Neural progenitor cell (in vitro differentiated cells): ENCODE data around the gene INPP4B. TPM values are rescaled to one million over a fixed set of nuclear protein-coding genes. Genes with fewer than 3 reads are reported as not detected.
A peak's percentile ranks its signal among the peaks of the same experiment; 100 is the strongest.

ENCODE experiments used
- DNase-seq: peaks from one replicate; pipeline ENCODE4 v3.0.0-alpha.2; 2016; ENCODE audit warnings: low spot score
- H2AFZ ChIP-seq: fragments of 200-600 bp; sonication (generic); replicated peaks from 2 replicates; pipeline ENCODE4 v1.6.1; 2016; ENCODE audit warnings: antibody characterized with exemption
- H3F3A ChIP-seq: fragments of 200-600 bp; sonication (generic); 2 replicates; pipeline ENCODE4 v1.6.1; 2016; ENCODE audit warnings: antibody characterized with exemption, low read depth
- H3K27ac ChIP-seq: fragments of 200-600 bp; sonication (generic); 2 replicates; pipeline ENCODE4 v1.5.1; 2016; ENCODE audit warnings: mild to moderate bottlenecking
- H3K27me3 ChIP-seq: fragments of 200-600 bp; sonication (generic); 2 replicates; pipeline ENCODE4 v1.6.1; 2016; ENCODE audit warnings: mild to moderate bottlenecking, moderate library complexity
- H3K36me3 ChIP-seq: fragments of 200-600 bp; sonication (generic); 2 replicates; pipeline ENCODE4 v1.5.1; 2016
- H3K4me1 ChIP-seq: fragments of 200-600 bp; sonication (generic); 2 replicates; pipeline ENCODE4 v1.6.1; 2016; ENCODE audit warnings: mixed run types
- H3K4me2 ChIP-seq: fragments of 200-600 bp; sonication (generic); 2 replicates; pipeline ENCODE4 v1.6.1; 2016
- H3K4me3 ChIP-seq: fragments of 200-600 bp; sonication (generic); 2 replicates; pipeline ENCODE4 v1.5.1; 2016
- H3K79me2 ChIP-seq: fragments of 200-600 bp; sonication (generic); 2 replicates; pipeline ENCODE4 v1.6.1; 2016; ENCODE audit warnings: low read depth
- H3K9ac ChIP-seq: fragments of 200-600 bp; sonication (generic); 2 replicates; pipeline ENCODE4 v1.6.1; 2016
- H3K9me3 ChIP-seq: fragments of 200-600 bp; sonication (generic); 2 replicates; pipeline ENCODE4 v1.5.1; 2016; ENCODE audit warnings: low read depth
- H4K20me1 ChIP-seq: fragments of 200-600 bp; sonication (generic); 2 replicates; pipeline ENCODE4 v1.6.1; 2016; ENCODE audit warnings: low read depth
- H3K27ac Mint-ChIP-seq: 3 replicates; pipeline ENCODE4 v1.8.0; 2021; ENCODE audit warnings: mixed read lengths
- H3K27me3 Mint-ChIP-seq: 2 replicates; pipeline ENCODE4 v1.8.0; 2022; ENCODE audit warnings: low read depth, mild to moderate bottlenecking, inconsistent platforms, moderate library complexity, mixed read lengths; ENCODE audit not compliant: insufficient read depth
- H3K36me3 Mint-ChIP-seq: 3 replicates; pipeline ENCODE4 v1.8.0; 2021; ENCODE audit warnings: mixed read lengths
- H3K4me1 Mint-ChIP-seq: 3 replicates; pipeline ENCODE4 v1.8.0; 2021; ENCODE audit warnings: mixed read lengths
- H3K4me3 Mint-ChIP-seq: 3 replicates; pipeline ENCODE4 v1.8.0; 2021; ENCODE audit warnings: mild to moderate bottlenecking, moderate library complexity, mixed read lengths
- H3K9me3 Mint-ChIP-seq: 3 replicates; pipeline ENCODE4 v1.8.0; 2020; ENCODE audit warnings: mixed read lengths
- EZH2 ChIP-seq: fragments of 200-600 bp; sonication (generic); IDR thresholded peaks from 2 replicates; pipeline ENCODE4 v1.6.1; 2017; ENCODE audit warnings: antibody characterized with exemption, mild to moderate bottlenecking, moderate library complexity
- EZH2phosphoT487 ChIP-seq: fragments of 200-600 bp; sonication (generic); IDR thresholded peaks from 2 replicates; pipeline ENCODE4 v1.6.1; 2017; ENCODE audit warnings: antibody characterized with exemption
- total RNA-seq: library from RNA; depleted of rRNA; stranded (reverse); fragments of >200 nt; gene quantifications from 2 replicates; pipeline ENCODE4 v1.2.3, GENCODE V29; 2015; ENCODE audit warnings: low replicate concordance
- TF ChIP-seq, protein P1 (sequence below): fragments of 200-600 bp; sonication (generic); IDR thresholded peaks from 2 replicates; pipeline ENCODE4 v1.5.1; 2017; ENCODE audit warnings: antibody characterized with exemption, mild to moderate bottlenecking

The INPP4B gene
- total RNA-seq, 1 donor from 2014 or later = 1.3 TPM

DNA sequence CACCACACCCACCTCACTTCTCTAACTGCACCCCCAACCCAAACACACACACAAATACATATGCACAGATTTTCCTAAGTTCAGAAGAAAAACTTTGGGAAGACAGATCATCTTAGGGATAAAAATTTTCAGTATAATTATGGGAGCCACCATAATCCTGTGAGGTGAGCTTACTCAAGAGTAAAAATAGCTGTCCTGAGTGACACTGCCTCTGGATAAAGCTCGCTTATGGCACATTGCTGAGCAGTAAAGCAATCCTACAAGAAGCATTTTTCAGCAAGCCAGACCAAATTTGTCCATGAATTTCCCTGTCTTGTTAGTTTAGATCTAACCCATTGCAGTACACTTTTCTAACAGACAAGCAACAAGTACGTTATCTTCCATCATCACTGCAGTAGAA lies 83.8 kb downstream of the INPP4B start:
- Histone ChIP-seq H2AFZ (no peak overlapping the region), H3K9me3 (no peaks in the 10 kb centered on the region), H3K4me3 (no peak overlapping the region), H3K36me3 (no peaks in the 10 kb centered on the region), H3K27me3 (no peaks in the 10 kb centered on the region), H3K79me2 (no peaks in the 10 kb centered on the region), H4K20me1 (no peaks in the 10 kb centered on the region), H3K4me2 (no peak overlapping the region), H3F3A (no peaks in the 10 kb centered on the region), H3K27ac (no peak overlapping the region), H3K9ac (no peak overlapping the region), H3K4me1 (no peaks in the 10 kb centered on the region)
- Mint-ChIP-seq H3K27ac (no peak overlapping the region), H3K4me3 (no peak overlapping the region), H3K9me3 (no peaks in the 10 kb centered on the region), H3K27me3 (no peaks in the 10 kb centered on the region), H3K36me3 (no peaks in the 10 kb centered on the region), H3K4me1 (peaks cover 3% of the 10 kb centered on the region)
- TF ChIP-seq EZH2phosphoT487 = no peak
- TF ChIP-seq, protein P1, sequence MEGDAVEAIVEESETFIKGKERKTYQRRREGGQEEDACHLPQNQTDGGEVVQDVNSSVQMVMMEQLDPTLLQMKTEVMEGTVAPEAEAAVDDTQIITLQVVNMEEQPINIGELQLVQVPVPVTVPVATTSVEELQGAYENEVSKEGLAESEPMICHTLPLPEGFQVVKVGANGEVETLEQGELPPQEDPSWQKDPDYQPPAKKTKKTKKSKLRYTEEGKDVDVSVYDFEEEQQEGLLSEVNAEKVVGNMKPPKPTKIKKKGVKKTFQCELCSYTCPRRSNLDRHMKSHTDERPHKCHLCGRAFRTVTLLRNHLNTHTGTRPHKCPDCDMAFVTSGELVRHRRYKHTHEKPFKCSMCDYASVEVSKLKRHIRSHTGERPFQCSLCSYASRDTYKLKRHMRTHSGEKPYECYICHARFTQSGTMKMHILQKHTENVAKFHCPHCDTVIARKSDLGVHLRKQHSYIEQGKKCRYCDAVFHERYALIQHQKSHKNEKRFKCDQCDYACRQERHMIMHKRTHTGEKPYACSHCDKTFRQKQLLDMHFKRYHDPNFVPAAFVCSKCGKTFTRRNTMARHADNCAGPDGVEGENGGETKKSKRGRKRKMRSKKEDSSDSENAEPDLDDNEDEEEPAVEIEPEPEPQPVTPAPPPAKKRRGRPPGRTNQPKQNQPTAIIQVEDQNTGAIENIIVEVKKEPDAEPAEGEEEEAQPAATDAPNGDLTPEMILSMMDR = no peak
- TF ChIP-seq EZH2 = no peak
- DNase-seq = no peak

DNA sequence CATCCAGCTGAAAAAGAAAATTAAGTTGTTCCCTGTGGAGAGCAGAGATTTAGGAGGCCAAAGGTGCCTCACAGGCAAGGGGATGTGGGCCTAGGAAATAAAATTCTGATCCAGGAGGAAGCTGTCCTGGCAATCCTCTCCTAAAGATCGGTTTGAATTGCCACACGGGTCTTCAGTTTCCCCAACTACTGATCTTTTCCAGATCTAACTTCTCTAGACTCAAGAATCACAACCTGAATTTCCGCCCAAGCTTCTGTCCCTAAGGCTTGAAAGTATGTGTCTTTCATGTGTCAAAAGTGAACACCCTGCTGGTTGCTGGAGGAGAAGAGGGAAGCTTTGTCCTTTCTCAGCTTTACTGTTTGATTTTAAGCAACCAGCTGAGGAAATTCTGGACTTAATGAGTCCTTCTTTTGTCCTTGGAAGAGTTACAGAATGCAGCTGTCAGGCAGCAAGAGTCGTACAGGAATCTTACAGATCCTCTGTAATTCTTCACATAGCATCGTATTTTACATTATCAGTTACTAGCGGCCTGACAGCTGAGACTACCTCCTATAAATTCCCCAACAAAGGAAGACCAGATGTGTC lies 93.8 kb downstream of the INPP4B start:
- Histone ChIP-seq H3K9ac (no peak overlapping the region), H3K9me3 (no peaks in the 10 kb centered on the region), H3K4me1 (peaks cover 17% of the 10 kb centered on the region), H3K4me2 (peak overlapping the region; percentile 56), H3K4me3 (peak overlapping the region; percentile 11), H4K20me1 (no peaks in the 10 kb centered on the region), H3K79me2 (no peaks in the 10 kb centered on the region), H3K36me3 (no peaks in the 10 kb centered on the region), H3K27ac (peak overlapping the region; percentile 90), H3F3A (peaks cover 10% of the 10 kb centered on the region), H3K27me3 (no peaks in the 10 kb centered on the region), H2AFZ (peak overlapping the region; percentile 53)
- peak overlapping the region; percentile 73 for H3K27ac Mint-ChIP-seq
- H3K4me3 Mint-ChIP-seq = no peak overlapping the region
- DNase-seq = peak; percentile 53
- H3K9me3 Mint-ChIP-seq = peaks cover 2% of the 10 kb centered on the region
- TF ChIP-seq EZH2 (no peak), EZH2phosphoT487 (no peak)
- TF ChIP-seq, protein P1 = no peak
- no peaks in the 10 kb centered on the region for H3K36me3 Mint-ChIP-seq
- H3K4me1 Mint-ChIP-seq = peaks cover 36% of the 10 kb centered on the region
- no peaks in the 10 kb centered on the region for H3K27me3 Mint-ChIP-seq

DNA sequence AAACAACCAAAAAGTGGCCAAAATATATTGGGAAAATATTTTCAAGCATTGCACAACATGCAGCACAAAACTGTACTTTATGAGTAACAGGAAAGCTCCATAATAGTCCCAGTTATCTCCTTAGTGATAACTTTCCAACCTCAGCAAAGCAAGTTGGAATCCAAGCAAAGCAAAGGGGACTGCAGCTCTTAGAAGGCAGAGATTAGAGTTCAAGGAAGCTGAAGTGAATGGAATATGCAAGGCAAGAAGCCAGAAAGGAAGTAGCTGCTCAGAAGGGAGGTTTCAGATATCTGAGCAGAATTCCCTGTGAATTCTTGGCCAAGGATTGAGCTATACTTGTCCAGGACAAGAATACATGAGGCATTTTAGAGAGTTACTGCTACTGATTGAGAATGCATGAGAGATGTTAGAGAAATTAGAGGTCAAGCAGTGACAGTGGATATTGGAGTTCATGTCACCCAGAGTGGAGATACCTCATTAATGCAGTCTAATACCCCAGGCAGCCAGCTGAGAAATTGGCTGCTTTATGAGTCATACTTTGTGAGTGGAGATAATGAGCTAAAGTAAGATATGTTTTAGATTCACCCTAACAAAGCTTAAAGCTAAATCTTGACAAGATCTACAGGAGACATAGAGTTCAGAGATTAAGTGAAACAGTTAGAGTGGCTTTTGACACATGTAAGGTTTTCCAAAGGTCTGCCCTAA lies 102.8 kb downstream of the INPP4B start:
- H3K9ac ChIP-seq = no peak overlapping the region
- no peak overlapping the region for H3K4me2 ChIP-seq
- no peak overlapping the region for H3K27ac ChIP-seq
- no peak for TF ChIP-seq EZH2
- TF ChIP-seq EZH2phosphoT487 = no peak
- TF ChIP-seq, protein P1 = no peak
- no peaks in the 10 kb centered on the region for H3F3A ChIP-seq
- H3K4me1 ChIP-seq = no peaks in the 10 kb centered on the region
- H4K20me1 ChIP-seq = no peaks in the 10 kb centered on the region
- H3K36me3 ChIP-seq = no peaks in the 10 kb centered on the region
- Mint-ChIP-seq H3K4me3 (no peak overlapping the region), H3K27me3 (no peaks in the 10 kb centered on the region), H3K9me3 (peaks cover 13% of the 10 kb centered on the region), H3K27ac (no peak overlapping the region), H3K4me1 (no peaks in the 10 kb centered on the region), H3K36me3 (no peaks in the 10 kb centered on the region)
- no peaks in the 10 kb centered on the region for H3K79me2 ChIP-seq
- no peak for DNase-seq
- no peak overlapping the region for H2AFZ ChIP-seq
- H3K27me3 ChIP-seq = no peaks in the 10 kb centered on the region
- H3K9me3 ChIP-seq = no peaks in the 10 kb centered on the region
- H3K4me3 ChIP-seq = no peak overlapping the region
